NOMO-1 treated with dmso at 0.1 percent for 144 hours (cell line): Measurements from ENCODE around the gene CAMK2G.
"Not testable (repeated sequence)": the region's sequence is repeated elsewhere in the genome, so short reads cannot be mapped to it uniquely, and the experiment has no call there.

Source experiments
- DNase-seq: peaks from one replicate; lab custom pipeline; 2025; ENCODE audit not compliant: unreplicated experiment; lab: John Stamatoyannopoulos, UW

Gene CAMK2G

DNA sequence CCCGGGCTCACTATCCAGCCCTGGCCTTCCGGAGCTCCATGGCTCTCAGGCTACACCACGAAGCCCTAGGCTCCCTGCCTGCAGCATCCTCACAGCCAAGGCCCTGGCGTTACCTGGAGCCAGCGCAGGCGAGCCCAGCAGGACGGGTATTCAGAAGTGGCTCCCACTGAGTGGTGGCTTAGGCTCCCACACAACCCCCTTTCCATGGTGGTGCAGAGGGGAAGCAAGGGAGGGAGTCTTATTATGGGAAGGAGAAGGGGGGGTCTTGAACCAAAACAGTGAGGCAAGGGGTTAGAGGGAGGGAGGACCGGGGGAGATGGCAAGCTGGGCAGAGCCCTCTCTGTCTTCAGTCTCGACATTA is 33.3 kb downstream of the CAMK2G start:
- DNase-seq: no peak

DNA sequence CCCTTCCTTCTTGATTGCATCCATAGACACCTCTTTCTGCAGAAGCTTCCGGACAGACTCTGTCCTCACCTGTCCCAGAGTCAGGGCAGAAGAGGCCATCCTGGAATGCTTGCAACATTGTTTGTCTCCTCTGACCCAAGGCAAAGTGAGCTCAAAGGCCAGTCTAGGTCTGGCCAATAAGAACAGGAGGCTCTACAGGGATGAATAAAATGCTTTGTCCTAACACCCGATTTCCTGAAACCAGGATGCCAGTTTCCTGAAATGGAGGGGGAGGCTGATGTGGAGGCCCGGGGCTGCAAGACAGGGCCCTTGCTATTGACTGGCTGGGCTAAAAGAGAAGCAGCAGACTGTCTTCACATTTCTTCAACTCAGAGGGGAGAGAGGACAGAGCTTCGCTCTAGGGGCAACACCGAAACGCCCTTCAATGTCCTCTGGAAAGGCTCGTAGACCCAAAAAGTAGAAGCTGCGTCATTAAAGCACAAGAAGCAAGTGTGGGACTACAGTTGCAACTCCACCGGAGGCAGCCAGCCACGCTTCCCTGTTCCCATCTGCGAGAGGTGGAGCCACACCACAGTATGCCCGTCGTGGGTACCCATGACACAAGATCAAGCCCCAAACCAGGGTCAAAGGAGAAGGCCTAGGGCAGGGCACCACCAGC is 33.8 kb downstream of the CAMK2G start:
- no peak for DNase-seq

DNA sequence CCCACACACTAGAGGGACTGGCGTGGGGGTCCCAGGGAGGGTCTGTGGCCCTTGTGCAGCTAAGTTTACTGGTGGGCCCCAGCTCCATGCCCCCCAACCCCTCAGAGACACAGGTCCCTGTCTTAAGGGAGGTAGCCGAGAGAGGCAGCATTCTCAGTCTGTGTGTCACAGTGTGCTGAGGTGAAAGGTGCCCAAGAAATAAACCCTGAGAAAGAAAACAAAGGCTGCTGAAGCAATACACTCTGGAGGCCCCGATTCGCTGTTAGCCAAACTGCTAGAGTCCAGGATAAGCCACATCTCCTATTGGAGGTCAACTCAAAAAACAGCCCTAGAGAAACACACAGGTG is 34.3 kb downstream of the CAMK2G start:
- no peak for DNase-seq

DNA sequence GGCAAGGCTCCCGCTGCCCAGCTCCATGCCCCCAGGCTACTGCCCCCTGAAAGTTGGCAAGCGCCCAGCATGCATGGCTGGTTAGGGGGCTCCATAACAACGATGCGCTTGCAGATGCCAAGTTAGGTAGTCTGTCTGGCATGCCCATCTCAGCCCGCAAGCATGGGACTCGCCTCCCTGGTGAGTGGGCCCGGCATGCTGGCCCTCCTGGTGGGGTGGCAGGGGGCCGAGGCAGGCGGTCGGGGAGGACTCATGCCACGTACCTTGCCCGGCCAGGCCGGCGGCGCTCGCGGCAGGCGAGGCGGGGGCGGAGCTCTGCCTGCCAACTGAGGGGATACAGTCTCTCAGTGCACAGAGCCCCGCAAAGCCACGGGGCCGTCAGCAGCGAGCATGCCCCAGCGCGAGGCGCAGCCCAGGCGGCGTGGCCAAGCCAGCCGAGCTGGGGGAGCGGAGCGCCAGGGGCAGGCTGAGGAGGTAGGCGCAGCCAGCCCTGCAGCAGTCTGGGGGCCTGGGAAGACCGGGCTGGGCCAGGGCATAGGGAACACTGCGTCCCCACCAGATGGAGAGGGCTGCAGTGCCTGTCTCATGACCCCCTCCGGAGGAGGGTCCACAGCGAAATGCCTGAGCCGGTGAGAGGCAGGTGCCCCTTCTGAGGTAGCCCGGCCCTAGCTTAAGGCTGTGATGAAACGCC is 34.9 kb downstream of the CAMK2G start:
- no peak for DNase-seq

DNA sequence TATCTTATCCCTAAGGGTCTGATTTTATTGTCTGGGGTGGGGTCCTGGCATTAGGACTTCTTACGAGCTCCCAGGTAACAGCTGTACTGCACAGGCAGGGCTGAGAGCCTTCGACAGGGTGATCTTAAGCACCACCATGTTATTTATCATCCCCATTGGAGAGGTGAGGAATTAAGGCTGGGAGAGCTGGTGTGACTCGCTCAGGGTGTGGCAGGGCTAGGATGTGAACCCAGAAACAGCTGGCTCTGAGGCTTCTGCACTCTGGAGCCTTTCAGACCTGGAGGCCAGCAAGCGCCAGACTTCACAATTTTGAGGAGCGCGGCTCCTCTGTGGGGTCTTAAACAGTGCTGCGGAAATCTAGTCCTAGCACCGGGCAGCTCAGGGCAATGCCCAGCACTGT is 35.5 kb downstream of the CAMK2G start:
- no peak for DNase-seq

DNA sequence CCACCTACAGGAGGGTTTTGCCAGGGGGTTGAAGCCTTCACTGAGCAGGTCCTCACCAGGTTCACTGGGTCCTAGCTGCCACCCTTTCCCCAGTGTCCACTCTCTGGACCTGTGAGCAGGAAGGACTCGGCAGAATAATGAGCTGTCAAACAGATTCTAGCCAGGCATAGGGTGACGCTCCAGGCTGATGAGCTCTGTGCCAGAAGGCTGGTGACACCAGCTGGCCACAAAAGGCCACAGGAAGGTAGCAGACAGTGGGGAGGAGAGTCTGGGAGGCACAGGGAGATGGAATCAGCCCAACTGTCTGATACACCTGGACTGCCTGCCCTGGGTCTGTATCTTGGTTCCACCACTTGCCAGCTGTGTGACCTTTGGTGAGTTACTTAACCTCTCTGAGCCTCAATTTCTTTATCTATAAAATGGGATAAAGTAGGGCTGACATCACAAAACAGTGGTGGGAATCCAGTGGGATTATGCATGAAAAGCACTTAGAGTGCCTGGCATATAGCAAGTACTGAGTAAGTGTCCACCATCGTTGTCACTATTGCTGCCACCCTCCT is 36.3 kb downstream of the CAMK2G start:
- no peak for DNase-seq

DNA sequence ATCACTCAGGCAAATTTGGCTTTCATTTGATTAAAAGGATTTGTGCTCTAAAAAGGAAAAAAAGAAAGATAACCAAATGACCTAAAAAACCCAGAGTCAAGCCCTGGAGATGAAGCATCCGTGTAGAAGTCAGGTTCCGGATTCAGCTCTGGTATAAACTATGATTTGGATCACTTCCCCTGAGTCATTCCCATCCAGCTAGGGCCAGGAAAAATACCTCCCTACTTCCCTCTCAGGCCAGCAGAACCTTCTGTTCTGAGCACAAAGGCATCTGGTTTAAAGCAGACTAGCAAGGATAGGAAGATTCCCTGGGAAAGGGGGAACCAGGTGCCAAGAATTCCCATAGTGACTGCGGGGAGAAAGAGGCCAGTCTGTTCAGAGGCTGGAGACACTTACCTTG is 37.3 kb downstream of the CAMK2G start:
- DNase-seq: no peak

DNA sequence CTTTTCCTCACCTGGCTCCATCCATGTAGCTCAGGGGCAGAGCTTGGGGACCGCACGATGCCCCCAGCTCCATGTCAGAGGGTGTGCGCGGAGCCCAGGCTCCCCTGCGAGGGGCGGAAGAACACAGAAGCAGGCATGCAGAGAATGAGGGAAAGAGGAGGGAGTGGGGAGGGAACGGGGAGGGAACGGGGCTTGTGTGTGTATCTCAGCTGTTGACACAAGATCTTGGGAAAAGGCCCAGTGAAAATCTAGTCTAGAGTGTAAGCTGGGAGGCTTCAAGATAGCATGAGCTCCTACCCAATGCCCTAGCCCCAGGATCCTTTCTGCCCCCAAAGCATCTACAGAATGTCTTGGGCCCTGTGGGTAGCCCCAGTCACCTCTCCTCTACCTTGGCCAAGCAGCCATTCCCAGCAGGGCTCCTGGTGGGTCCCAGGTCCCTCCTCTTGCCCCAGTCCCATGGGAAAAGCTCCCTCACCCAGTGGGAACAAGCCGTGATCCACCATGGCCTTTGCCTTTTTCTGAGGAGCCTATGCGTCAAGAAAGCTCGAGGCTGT is 37.9 kb downstream of the CAMK2G start:
- no peak for DNase-seq

DNA sequence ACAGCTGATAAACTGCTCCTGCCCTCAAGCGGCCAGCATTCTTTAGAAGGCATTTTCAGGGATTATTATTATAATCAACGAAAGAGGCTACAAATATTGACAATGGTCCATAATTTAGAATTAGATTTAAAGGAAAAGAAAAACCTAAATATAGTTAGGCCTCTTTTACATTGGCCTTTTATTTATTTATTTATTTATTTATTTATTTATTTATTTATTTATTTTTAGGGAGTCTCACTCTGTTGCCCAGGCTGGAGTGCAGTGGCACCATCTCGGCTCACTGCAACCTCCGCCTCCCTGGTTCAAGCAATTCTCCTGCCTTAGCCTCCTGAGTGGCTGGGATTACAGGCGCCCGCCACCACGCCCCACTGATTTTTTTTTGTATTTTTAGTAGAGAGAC is 45.3 kb downstream of the CAMK2G start:
- not testable (repeated sequence) for DNase-seq

DNA sequence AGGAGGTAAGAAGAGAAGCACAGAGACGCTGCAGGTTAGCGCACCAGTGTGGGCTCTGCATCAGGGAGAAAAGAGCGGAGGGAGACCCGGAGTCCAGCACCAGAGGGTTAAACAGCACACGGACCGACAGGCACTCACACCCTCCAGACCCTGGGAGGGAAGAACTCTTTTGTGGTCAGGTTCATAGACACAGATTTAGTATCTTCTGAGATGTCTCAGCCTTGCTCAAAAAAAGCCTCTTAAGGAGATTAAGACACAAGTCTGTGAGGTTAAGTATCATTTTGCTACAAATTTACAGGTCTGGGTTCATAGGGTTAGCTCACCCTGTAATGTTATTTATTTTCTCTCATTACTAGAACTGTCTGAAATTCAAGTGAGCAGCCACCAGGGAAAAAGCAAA is 46.2 kb downstream of the CAMK2G start:
- DNase-seq: no peak

DNA sequence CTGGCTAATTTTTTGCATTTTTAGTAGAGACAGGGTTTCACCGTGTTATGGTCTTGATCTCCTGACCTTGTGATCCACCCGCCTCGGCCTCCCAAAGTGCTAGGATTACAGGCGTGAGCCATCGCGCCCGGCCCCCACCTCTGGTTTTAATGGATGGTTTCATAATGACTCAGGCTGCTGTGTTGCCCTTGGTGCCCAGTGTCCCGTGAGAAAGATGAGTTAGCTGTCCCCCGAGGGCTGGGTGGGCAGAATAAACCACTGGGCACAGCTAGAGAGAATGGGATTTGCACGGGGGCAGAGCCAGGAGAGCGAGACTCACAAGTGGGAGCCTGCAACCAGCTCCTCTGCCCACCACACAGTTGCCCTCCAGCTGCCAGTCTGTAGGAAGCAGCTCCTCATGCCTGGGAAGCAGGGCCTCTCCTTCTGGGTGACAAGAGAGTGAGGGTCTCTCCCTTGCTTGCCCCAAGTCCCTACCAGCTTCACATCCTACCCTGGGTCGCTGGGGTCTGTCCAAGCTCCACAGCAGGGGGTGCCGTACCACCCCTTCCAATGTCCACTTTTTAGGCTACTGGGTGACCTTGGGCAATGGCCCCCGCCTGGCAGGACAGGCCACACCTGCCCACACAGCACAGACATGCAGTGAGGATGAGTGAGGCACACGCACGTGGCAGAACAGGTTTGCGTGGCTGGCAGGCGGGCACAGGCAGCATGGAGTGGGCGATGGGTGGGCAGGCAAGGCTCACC is 46.8 kb downstream of the CAMK2G start:
- DNase-seq: no peak

DNA sequence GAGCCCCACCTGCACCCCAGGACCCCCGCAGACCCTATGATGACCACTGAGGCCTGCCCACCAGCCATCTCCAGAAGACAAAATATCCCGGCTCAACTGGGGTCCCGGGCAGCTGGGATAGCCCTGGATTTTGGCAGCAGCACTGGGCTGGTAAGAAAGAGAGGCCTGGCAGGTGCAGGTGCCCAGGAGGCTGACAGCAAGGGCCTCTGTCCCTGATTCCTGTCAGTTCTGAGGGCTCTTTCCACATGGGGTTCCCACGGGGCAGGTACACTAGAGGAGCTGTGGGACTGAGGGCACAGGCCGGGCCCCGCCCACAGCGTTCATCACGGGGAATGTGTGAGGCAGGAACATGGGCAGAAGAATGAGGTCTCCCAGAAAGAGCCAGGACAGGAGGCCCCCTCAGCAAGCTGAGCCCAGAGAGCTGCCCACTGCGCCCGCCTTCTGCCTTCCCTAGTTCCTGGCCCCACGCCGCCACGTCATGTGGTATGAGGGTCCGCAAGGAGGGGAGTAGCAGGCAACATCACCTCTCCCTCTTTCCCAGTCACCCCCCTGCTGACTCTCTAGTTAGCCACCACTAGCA is 50.1 kb downstream of the CAMK2G start:
- DNase-seq: no peak

DNA sequence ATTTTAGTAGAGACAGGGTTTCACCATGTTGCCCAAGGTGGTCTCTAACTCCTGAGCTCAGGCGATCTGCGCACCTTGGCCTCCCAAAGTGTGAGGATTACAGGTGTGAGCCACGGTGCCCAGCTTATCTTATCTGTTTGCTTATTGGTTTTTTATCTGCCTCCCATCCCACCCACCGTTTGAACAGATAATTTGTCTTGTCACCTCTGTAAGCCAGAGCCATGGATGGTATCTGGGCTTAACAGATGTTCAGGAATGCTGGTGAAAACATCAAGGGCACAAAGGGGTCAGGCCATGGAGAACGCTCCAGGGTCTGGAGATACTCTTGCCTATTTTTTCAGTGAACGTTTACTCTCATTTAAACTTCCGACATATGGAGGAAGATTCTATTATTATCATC is 51.0 kb downstream of the CAMK2G start:
- no peak for DNase-seq

DNA sequence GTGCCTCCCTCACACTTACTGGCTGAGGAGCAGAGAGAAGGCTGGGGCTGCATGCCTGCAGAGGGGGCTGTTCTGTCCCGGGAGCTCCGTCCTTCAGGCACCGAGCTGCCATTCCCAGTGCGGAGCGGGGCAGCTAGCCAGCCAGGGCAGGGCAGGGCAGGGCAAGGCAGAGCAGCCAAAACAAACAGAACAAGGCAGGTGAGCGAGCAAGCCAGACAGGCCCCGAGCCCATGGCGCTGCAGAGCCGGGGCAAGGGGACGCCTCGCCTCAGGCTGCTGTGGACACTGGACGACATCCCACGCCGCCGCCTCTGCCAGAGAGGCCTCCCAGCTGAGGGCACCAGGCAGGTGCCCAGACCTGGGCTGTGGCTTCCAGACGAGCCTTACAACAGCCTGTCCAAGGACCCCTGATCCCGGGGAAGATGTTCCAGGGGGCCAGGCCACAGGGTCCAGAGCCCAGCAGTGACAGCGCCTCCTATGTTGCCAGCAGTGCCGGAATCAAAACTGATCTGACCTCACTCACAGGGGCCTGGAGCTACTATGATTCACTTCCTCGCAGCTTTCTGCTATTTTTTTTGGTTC is 54.8 kb downstream of the CAMK2G start:
- DNase-seq: no peak

DNA sequence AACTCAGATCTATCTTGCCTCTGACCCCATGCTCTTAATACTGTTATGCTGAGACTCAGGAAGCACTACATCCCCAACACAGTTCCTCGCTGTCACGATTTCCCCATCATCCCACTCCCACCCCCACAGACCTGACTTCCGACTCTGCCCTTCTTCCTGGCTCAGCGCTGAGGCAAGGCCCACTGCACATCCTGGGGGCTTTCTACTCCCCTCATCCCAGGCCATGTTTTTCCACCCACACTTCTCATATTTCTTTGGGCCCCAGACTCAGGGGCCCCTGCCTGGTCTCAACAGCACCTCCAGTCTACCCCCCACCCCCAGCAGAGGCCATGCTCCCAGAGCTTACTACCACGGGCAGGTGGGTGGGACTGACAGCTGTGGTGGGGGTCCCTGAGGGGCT is 55.3 kb downstream of the CAMK2G start:
- no peak for DNase-seq

DNA sequence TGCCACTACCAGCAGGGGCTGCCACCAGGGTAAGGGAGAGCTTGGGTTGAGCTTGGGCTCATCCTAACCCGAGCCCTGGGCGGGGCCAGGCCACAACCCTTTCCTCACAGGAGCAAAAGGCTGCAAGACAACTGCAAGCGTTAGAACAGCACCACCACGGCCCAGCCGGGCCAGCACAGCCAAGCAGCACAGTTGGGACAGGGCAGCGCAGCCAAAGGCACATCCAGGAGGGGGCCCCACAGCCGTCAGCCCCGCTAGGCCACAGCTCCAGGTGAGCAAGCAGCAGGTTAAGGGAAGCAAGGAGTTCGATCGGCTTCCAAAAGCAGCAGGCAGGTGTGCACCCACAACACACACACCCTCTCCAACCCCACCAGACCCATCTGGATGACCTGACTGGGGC is 56.0 kb downstream of the CAMK2G start:
- DNase-seq: no peak

DNA sequence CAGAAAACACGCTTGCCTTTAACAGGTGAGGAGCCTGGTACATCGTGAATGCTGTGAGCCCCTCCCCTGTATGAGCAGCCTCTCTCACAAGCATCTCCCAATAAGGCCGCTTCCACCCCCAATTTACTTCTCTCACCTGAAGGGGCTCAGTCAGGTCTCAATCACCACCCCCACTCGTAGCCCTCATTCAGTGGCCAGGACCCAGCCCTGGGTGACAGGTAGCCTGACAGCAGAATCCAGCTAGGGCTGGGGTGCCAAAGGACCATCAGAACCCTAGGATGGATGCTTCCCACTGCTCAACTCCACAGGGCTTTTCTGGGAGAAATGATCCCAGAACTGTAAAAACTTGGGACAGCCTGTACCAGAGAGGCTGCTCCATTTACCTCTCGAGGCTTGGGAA is 56.5 kb downstream of the CAMK2G start:
- DNase-seq: no peak

DNA sequence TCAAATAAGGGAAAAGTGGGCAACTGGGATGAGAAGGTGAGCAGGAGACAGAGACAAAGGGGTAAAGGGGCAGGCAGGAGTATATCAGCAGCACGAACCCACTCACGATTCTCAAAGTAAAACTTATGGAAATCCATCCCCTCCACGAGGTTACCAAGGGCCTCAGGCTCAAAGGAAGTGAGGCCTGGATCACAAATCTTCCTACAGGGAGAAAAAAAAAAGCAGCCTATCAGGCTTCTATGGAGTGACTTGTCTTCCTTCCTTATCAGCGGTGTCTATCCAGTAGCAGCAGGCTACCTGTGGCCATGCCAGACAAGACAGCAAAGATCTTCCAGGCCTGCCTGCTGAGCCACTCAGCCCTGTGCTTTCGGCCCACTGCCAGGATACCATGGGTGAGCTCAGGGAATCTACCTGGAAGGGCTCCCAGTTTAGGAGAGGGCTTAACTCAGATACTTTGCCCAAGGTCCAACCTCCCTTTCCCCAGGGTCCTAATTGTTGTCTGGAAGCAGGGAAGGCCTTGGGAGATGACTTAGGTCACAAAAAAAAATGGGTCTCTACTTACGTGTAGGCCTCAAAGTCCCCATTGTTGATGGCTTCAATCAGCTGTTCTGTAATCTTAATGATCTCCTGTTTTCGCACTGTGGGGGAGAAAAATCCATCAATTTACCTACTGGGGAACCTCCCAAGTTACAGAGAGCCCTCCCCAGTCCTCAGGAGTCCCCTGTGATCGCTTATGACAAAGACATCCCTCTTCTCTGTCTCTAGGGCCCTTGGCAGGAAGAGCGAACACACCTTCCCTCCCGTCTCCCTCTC is 57.2 kb downstream of the CAMK2G start:
- DNase-seq: no peak

DNA sequence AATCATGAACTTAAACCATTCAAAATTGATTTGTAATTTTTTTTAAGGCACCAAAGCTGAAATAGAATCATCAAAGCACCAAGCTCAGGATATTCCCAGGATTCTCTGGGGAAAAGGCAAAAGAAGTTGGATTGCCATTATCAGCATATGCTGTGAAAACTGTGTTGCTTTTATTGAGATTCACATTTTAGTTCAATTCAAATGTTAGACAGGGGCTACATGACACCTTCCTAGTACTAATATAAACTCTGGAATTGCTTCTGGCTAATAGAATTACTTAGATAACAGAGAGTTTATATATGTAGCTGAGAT is 58.7 kb downstream of the CAMK2G start:
- no peak for DNase-seq

DNA sequence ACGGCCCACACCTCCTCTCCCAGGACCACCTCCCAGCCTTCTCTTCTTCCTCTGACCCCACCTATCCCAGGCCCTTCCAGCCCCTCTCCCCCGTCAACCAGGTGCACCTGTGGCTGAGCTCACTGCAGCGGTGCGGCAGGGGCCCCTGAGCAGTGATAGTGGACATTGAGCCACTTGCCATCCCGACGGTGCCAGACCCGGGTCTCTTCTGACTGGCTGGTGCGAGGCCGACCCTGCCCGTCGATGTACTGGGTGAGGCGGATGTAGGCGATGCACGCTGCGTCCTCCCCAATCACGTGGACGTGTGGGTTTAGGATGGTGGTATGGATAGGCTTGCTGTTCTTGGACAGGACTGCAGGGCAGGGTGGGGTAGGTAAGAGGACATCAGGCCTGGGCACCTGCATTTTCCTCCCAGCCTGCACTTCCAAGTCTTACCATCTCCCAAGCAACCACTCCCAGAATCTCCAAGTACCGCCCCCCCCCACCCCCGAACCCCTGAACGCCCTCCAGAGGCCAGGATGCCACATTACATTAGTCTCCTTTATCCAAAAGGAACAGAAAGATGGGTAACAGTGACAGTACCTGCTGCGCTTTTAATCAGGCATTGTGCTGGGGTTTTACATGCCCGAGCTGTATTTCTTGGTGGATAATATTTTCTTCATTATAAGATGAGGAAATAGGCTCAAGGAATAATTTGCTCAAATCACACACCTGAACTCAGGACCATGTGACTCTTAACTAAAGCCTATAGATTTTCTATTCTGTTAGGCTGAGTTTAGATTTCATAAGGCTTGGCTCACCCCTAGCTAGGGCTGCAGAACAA is 59.2 kb downstream of the CAMK2G start:
- no peak for DNase-seq
